Effector CD4-positive, alpha-beta T cell (primary cell): Measurements from ENCODE around the gene PDK4.
"Not testable (repeated sequence)": the region's sequence is repeated elsewhere in the genome, so short reads cannot be mapped to it uniquely, and the experiment has no call there.

Source experiments
- DNase-seq: peaks from one replicate; pipeline ENCODE4 v3.0.0-alpha.2; 2020

PDK4 gene

DNA sequence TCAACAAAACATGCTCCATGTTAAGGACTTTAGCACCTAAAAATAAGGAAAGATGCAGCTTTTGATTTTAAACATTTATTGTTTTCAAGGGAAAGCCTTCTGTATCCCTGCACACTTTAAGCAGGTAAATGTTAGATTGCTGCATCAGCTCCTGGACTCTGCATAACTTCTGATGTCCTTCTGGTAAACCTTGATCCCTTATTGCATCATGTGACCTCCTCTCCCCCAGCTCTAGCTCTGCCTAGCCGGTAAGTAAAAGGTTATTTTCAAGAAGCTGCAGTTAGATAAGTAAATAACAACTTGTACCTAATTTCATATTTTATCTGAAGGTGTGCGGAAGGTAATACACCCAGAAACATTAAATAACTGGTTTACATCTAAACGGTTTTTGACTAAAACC, 37.5 kb downstream of the PDK4 start:
- no peak for DNase-seq

DNA sequence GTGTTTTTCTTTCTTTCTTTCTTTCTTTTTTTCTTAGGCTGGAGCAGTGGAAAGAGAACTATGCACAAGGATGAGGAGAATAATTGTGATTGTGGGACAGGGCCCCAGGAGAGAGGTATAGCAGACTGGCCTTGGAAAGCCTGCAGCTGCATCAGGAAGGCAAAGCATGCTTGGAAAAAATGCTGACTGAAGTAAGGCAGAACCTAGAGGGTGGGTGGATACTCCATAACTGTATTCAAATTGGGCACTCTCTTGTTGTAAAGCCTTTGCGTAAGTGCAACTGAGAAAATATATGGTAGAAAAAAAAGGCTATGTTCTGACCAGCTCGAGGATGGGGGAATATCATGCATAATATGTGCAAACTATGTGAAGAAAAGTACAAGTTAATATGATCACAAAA, 39.5 kb downstream of the PDK4 start:
- DNase-seq, result no peak

DNA sequence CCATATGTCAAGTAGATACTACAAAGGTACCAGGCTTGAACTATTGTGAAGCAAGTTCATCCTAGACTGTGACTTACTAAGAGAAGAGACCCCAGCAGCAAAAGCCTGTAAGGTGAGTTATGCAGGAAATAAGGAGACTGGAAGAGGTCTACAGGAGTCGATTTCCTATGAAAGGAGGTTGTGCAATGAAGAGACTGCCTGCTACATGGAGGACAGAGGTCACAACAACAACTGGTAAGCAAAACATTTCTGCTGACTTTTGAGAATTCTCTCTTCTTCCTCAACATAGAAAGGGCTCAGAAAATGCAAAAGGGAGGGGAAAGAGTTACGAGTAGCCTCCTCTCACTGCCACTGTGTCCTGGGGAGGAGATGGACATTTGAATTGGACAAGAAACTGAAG, 42.4 kb downstream of the PDK4 start:
- DNase-seq, result no peak

DNA sequence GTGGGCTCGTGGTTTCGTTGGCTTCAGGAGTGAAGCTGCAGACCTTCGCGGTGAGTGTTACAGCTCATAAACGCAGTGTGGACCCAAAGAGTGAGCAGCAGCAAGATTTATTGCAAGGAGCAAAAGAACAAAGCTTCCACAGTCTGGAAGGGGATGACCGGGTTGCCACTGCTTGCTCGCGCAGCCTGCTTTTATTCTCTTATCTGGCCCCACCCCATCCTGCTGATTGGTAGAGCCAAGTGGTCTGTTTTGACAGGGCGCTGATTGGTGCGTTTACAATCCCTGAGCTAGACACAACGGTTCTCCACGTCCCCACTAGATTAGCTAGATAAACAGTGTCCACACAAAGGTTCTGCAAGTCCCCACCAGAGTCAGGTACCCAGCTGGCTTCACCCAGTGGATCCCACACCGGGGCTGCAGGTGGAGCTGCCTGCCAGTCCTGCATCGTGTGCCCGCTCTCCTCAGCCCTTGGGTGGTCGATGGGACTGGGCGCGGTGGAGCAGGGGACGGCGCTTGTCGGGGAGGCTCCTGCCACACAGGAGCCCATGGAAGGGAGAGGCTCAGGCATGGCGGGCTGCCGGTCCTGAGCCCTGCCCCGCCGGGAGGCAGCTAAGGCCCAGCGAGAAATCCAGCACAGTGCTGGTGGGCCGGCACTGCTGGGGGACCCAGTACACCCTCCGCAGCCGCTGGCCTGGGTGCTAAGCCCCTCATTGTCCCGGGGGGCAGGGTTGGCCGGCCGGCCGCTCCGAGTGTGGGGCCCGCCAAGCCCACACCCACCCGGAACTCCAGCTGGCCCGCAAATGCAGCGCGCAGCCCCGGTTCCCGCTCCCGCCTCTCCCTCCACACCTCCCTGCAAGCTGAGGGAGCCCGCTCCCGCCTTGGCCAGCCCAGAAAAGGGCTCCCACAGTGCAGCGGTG, 44.0 kb downstream of the PDK4 start:
- not testable (repeated sequence) for DNase-seq

DNA sequence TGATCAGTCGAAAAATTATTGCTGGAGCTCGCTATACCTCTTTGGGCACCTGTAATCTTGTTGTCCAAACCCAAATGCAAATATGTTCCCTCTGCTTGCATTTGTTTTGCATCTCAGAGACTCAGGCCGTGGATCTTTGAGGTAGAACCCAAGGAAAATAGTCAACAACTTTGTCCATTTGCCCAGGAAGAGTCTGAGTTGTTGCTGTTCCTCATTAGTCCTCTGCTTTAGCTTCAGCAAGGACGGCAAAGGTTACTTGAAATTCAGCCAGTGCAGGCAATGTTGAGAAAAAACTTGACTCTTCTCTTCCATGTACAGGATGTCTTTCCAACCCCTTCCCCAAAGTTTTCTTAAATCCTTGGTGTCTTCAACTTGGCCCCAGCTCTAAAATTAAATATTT, 45.8 kb downstream of the PDK4 start:
- no peak for DNase-seq

GRCh38 chr7:95549818-95550529, 46.3 kb downstream of the PDK4 start:
- no peak for DNase-seq

DNA sequence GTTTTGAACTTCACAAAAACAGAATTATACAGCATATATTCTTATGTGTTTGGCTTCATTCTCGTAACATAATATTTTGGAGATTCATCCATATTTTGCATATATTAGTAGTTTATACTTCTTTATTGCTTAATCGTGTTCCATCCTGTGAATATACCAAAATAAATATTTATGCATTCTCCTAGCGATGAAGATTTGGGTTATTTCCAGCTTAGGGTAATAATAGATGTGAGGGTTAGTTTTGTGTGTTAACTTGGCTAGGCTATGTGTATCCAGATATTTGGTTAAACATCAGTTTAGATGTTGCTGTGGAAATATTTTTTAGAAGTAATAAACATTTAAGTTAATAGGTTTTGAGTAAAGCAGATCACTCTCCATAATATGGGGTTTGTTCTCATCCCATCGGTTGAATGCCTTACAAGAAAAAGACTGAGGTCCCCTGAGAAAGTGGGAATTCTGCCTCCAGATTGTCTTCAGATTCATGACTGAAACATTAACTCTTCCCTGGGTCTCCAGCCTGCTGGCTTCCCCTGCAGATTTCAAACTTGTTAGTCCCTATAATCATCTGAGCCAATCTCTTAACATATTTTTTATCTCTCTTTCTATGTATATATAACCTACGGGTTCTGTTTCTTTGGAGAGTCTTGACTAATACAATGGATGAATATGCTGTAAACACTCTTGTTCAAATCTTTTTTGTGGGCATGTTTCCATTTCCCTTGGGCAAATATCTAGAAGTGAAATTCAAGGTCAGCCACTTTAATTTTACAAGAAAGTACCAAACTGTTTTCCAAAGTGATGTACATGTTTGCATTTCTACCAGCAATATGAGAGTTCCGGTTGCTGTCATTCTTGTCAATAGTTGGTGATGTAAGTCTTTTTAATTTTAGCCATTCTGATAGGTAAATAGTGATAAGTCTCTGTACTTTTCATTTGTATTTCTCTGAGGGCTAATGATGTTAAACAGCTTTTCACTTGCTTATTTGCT, 48.7 kb downstream of the PDK4 start:
- no peak for DNase-seq

DNA sequence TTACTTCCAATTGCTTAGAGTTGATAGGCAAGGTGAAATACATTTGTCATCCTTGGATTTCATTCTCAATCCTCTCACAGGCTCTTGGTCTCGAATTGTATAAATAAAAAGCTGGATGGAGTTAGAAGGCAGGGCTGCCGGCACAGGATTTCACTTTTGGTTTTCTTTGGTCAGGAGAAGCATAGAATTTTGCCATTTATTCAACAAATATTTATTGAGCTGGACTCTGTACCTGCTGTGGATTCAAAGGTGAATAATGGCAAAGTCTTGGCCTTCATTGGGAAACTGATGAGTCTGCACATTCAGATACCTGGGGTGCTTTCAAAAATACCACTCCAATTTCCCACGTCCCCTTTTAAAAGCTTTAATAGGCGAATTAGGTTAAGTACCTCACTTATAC, 49.7 kb downstream of the PDK4 start:
- DNase-seq, result no peak

- no peak for DNase-seq
Observed at GRCh38 chr7:95545673-95546072, 50.6 kb downstream of the PDK4 start.

GRCh38 chr7:95545007-95545615, 51.2 kb downstream of the PDK4 start:
- no peak for DNase-seq

DNA sequence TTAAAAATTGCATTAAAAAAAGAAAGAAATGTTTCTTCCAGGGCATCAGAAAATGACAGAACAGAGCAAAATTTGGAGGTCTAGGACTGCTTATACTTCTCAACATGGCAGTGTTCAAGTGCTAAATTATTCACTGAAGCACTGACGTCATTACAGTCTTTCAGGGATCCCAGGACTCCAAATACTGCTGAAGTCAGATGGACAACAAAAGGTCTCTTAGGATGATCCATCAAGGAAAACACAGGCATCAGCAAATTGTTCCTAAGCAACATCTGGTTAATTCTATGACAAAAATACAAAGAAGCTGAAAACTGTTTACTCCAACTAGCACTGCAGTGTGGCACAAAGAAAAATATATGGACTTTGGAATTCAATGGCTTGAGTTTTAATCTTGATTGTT, 52.1 kb downstream of the PDK4 start:
- DNase-seq, result no peak

GRCh38 chr7:95543312-95543711, 53.0 kb downstream of the PDK4 start:
- DNase-seq, result no peak

DNA sequence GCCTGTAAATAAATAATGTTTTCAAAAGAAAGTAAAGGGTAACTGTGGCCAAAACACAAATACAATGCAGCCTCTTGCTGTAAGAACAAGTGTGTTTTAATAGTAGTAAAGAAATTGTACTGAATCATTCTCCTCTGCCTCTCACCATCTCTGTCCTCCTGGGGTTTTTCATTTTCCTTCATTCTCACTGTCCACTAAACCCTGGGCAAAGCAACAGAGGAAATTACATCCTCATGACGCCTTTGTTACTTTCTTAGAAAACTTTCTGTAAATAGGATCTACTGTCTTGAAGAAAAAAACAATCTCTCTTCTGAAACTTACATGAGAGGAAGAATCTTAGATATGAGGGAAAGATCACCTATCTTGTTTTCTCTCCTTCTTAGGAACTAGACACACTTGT, 56.0 kb downstream of the PDK4 start:
- DNase-seq, result no peak

DNA sequence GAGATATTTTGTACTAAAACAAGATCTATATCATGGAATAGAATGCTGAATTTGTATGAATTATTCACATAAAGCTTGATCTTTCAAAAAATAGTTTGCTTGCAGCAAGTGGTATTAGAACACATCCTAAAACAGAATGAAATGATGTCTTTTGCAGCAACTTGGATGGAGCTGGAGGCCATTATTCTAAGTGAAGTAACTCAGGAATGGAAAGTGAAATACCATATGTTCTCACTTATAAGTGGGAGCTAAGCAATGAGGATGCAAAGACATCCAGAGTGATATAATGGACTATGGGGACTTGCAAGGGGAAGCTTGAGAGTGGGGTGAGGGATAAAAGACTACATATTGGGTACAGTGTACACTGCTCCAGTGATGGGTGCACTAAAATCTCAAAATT, 56.9 kb downstream of the PDK4 start:
- no peak for DNase-seq

- DNase-seq, result no peak
Observed at GRCh38 chr7:95537468-95537867, 58.8 kb downstream of the PDK4 start.

DNA sequence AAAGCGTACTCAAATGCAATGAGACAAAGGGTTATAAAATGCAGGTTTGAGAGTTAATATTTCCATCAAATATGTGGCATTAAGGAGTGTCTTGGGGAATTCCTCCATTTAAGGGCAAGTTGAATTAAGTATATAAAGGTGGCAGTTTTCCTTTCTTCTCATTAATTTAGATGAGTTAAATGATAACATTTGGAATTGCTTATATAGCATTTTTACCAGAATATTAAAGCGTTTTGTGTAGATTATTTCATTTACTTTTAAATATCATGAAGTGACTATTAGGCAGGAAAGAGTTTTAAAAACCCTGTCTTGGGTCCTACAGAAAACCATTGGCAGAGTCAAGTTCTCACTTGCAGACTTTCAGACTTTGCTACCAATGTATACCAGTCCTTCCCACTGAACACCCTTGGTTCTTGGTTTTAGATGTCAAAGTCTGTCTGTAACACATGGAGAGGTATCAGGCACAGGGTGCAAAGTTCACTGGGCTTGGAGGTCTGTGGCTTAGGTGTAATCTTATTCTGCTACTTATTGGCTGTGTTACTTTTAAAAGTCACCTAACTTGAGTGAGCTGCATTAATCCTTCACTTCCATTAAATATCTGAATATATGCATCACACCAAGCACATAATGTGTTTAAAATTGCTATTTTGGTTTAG, 59.5 kb downstream of the PDK4 start:
- no peak for DNase-seq

DNA sequence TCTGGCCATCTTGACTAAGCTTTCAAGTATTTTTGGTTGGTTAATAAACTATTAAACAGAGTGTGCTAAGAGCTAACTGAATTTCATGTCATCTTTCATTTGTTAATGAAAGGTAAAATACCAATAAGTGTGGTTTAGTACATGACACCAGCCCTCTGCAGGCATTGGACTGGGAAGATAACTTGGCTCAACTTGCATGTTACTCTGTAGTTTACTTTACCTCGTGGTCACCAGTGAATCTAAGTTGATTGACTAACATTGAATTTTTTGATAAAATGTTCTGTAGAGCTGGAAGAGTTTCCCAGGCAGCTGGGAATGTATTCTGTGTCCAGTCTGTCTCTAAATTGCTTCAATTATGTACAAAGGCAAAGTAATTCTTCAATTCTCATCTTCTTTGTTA, 60.7 kb downstream of the PDK4 start:
- no peak for DNase-seq

GRCh38 chr7:95534796-95535195, 61.5 kb downstream of the PDK4 start:
- DNase-seq, result no peak
